Activated CD4-positive, alpha-beta T cell treated with anti-CD3 and anti-CD28 coated beads, Interleukin-2, amount 50 U/mL, for 4 hours (primary cell): ENCODE measurements around the gene OVOL1.
"Not testable (repeated sequence)": the region's sequence is repeated elsewhere in the genome, so short reads cannot be mapped to it uniquely, and the experiment has no call there.

Experiments
- DNase-seq, 2 experiments: peaks; one replicate each; pipeline ENCODE4 v3.0.0-alpha.2; 2020

Gene OVOL1

GRCh38 chr11:65817835-65818680, 31.2 kb downstream of the OVOL1 start:
- DNase-seq = peak; percentile 89 to 92

GRCh38 chr11:65821107-65821506, 34.2 kb downstream of the OVOL1 start:
- DNase-seq = no peak

- DNase-seq = no peak
Observed at GRCh38 chr11:65822776-65823528, 36.1 kb downstream of the OVOL1 start.

GRCh38 chr11:65826984-65827735, 40.3 kb downstream of the OVOL1 start:
- DNase-seq = no peak

- DNase-seq = no peak
Observed at GRCh38 chr11:65829459-65829858, 42.6 kb downstream of the OVOL1 start.

GRCh38 chr11:65832231-65832630, 45.4 kb downstream of the OVOL1 start:
- not testable (repeated sequence) for DNase-seq

GRCh38 chr11:65833297-65834030, 46.6 kb downstream of the OVOL1 start, which contains the start of gene SNX32:
Gene SNX32 (plus strand): TSS chr11:65833963. CDS start chr11:65834066, 103 bp downstream.
- DNase-seq = peak; percentile 94

GRCh38 chr11:65834202-65834601, 47.3 kb downstream of the OVOL1 start:
- DNase-seq = no peak

GRCh38 chr11:65842144-65842543, 55.3 kb downstream of the OVOL1 start:
- no peak for DNase-seq

- no peak for DNase-seq
Observed at GRCh38 chr11:65843811-65844210, 56.9 kb downstream of the OVOL1 start.

- no peak for DNase-seq
Observed at GRCh38 chr11:65844231-65844872, 57.5 kb downstream of the OVOL1 start.
